SK-N-SH (cell line): ENCODE measurements around the gene ACOT7. TPM values are rescaled to one million over a fixed set of nuclear protein-coding genes. Genes with fewer than 3 reads are reported as not detected.

Source experiments
- CHD2 ChIP-seq: fragments of 150-350 bp; IDR thresholded peaks from 2 replicates; pipeline ENCODE4 v1.6.1; 2018; ENCODE audit warnings: low read length; ENCODE audit not compliant: partially characterized antibody
- ELF1 ChIP-seq: IDR thresholded peaks from 2 replicates; pipeline ENCODE4 v1.4.0; 2012
- EP300 ChIP-seq, 2 experiments: IDR thresholded peaks; 2 replicates each; pipeline versions ENCODE4 v1.4.0 to v1.6.1; 2012; ENCODE audit warnings: borderline replicate concordance in 1 of 2, low read depth in 1 of 2, low read length in 1 of 2
- FOXJ3 ChIP-seq: sonication (generic); formaldehyde crosslinking; IDR thresholded peaks from 2 replicates; pipeline ENCODE4 v1.5.1; 2020; ENCODE audit warnings: mild to moderate bottlenecking, missing genetic modification reagents
- GABPA ChIP-seq: IDR thresholded peaks from 2 replicates; pipeline ENCODE4 v1.4.0; 2012; ENCODE audit warnings: low read depth, mild to moderate bottlenecking
- MEF2A ChIP-seq: IDR thresholded peaks from 2 replicates; pipeline ENCODE4 v1.4.0; 2012; ENCODE audit warnings: low read depth, borderline replicate concordance
- MXI1 ChIP-seq: IDR thresholded peaks from 2 replicates; pipeline ENCODE4 v1.6.1; 2012; ENCODE audit warnings: mild to moderate bottlenecking, low read depth, low read length, improper control_type of control experiment
- NFIC ChIP-seq: IDR thresholded peaks from 2 replicates; pipeline ENCODE4 v1.4.0; 2012; ENCODE audit warnings: borderline replicate concordance
- RXRA ChIP-seq: IDR thresholded peaks from 2 replicates; pipeline ENCODE4 v1.4.0; 2012; ENCODE audit warnings: low read depth, mild to moderate bottlenecking, borderline replicate concordance
- SIN3A ChIP-seq: IDR thresholded peaks from 2 replicates; pipeline ENCODE4 v1.6.1; 2012; ENCODE audit warnings: low read depth, mild to moderate bottlenecking, low read length, moderate library complexity, borderline replicate concordance
- TAF1 ChIP-seq: IDR thresholded peaks from 2 replicates; pipeline ENCODE4 v1.6.1; 2012; ENCODE audit warnings: low read depth, mild to moderate bottlenecking, low read length, moderate library complexity, borderline replicate concordance
- TCF12 ChIP-seq: IDR thresholded peaks from 2 replicates; pipeline ENCODE4 v1.4.0; 2012
- TEAD4 ChIP-seq: IDR thresholded peaks from 2 replicates; pipeline ENCODE4 v1.4.0; 2012; ENCODE audit warnings: mild to moderate bottlenecking, borderline replicate concordance; ENCODE audit not compliant: insufficient read depth
- YY1 ChIP-seq: IDR thresholded peaks from 2 replicates; pipeline ENCODE4 v1.4.0; 2012; ENCODE audit warnings: low read depth, mild to moderate bottlenecking
- polyA plus RNA-seq, 3 experiments: library from polyadenylated mRNA; depleted of rRNA; stranded (reverse); fragments of >200 nt; gene quantifications; 2 replicates each; pipeline ENCODE4 v1.2.3, GENCODE V29; 2012
- TF ChIP-seq, protein P1 (sequence below): IDR thresholded peaks from 2 replicates; pipeline ENCODE4 v1.4.0; 2012; ENCODE audit warnings: low read depth
- TF ChIP-seq, protein P2 (sequence below): fragments of 200-600 bp; sonication (generic); IDR thresholded peaks from 2 replicates; pipeline ENCODE4 v1.6.1; 2017; ENCODE audit warnings: antibody characterized with exemption, mild to moderate bottlenecking, moderate library complexity
- TF ChIP-seq, protein P3 (sequence below): fragments of 150-350 bp; IDR thresholded peaks from 2 replicates; pipeline ENCODE4 v1.6.1; 2016; ENCODE audit warnings: mild to moderate bottlenecking, low read depth, low read length
- TF ChIP-seq, protein P4 (sequence below): IDR thresholded peaks from 2 replicates; pipeline ENCODE4 v1.4.0; 2012; ENCODE audit warnings: low read depth, borderline replicate concordance
- TF ChIP-seq, protein P5 (sequence below): IDR thresholded peaks from 2 replicates; pipeline ENCODE4 v1.6.1; 2012; ENCODE audit warnings: mild to moderate bottlenecking, low read depth, low read length, moderate library complexity

The ACOT7 gene
- polyA plus RNA-seq, 1 of the 3 experiments (the other 2 are of a cell fraction), result 289 TPM

DNA sequence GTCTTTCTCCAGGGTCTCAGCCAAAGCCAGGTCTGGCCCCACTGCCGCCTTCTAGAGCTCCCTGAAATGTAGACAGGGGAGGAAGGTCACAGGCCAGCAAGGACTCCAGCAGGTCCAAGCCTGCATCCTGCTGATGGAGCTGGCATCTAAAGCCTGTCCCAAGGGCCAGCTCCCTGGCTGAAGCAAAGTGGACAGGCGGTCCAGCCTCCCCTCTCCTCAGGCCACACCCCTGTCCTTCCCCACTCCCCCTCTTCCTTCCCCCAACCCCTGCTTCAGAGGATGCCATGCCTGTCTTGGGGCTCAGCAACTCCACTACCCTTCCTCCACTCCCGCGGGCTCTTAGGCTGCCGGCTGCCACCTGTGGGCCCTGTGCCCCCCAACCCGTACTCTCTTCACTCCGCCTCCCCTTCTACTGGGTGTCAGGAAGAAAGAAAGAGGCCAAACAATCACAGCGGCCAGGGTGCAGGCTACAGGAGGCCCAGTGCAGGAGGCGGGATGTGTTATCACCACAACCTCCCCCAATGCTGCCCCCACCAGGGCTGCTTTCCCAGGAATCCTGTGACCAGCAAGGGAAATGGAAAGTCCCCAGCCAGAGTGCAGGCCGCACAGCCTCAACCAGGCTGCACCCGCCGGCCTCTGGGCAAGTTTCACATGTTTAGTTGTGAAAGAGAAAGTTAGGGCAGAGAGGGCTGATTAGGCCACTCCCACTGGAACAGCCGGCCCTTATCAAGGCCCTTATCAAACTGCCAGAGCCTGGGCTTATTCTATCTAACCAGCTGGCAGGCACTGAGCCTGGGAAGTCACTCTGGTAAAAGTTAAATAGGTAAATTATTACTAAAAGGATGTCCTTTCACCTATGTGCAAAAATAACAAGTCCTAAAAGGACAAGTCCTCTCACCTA lies 34.1 kb downstream of the ACOT7 start (continued):
- TF ChIP-seq, protein P1, sequence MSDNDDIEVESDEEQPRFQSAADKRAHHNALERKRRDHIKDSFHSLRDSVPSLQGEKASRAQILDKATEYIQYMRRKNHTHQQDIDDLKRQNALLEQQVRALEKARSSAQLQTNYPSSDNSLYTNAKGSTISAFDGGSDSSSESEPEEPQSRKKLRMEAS, result peak; percentile 66
- TF ChIP-seq NFIC (no peak), TEAD4 (no peak), EP300 (IDR thresholded peaks at IDR 0.05; ENCODE audit: borderline replicate concordance in 1 of 2, low read depth in 1 of 2, low read length in 1 of 2) (peak in 1 of 2 experiments; percentile 37; a peak in 1 of 4 replicates), SIN3A (no peak), ELF1 (no peak), YY1 (no peak), RXRA (no peak), GABPA (no peak), MEF2A (no peak), FOXJ3 (CRISPR knock-in tag) (no peak), TAF1 (no peak), MXI1 (peak; percentile 76; the same call in 1 of the 2 replicates), TCF12 (no peak), CHD2 (peak; percentile 35)
- TF ChIP-seq, protein P2, sequence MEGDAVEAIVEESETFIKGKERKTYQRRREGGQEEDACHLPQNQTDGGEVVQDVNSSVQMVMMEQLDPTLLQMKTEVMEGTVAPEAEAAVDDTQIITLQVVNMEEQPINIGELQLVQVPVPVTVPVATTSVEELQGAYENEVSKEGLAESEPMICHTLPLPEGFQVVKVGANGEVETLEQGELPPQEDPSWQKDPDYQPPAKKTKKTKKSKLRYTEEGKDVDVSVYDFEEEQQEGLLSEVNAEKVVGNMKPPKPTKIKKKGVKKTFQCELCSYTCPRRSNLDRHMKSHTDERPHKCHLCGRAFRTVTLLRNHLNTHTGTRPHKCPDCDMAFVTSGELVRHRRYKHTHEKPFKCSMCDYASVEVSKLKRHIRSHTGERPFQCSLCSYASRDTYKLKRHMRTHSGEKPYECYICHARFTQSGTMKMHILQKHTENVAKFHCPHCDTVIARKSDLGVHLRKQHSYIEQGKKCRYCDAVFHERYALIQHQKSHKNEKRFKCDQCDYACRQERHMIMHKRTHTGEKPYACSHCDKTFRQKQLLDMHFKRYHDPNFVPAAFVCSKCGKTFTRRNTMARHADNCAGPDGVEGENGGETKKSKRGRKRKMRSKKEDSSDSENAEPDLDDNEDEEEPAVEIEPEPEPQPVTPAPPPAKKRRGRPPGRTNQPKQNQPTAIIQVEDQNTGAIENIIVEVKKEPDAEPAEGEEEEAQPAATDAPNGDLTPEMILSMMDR, result 0 out of 2 replicates have a peak, but pooled peaks have one; percentile 11
- TF ChIP-seq, protein P3, sequence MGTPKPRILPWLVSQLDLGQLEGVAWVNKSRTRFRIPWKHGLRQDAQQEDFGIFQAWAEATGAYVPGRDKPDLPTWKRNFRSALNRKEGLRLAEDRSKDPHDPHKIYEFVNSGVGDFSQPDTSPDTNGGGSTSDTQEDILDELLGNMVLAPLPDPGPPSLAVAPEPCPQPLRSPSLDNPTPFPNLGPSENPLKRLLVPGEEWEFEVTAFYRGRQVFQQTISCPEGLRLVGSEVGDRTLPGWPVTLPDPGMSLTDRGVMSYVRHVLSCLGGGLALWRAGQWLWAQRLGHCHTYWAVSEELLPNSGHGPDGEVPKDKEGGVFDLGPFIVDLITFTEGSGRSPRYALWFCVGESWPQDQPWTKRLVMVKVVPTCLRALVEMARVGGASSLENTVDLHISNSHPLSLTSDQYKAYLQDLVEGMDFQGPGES, result no peak
- TF ChIP-seq, protein P4, sequence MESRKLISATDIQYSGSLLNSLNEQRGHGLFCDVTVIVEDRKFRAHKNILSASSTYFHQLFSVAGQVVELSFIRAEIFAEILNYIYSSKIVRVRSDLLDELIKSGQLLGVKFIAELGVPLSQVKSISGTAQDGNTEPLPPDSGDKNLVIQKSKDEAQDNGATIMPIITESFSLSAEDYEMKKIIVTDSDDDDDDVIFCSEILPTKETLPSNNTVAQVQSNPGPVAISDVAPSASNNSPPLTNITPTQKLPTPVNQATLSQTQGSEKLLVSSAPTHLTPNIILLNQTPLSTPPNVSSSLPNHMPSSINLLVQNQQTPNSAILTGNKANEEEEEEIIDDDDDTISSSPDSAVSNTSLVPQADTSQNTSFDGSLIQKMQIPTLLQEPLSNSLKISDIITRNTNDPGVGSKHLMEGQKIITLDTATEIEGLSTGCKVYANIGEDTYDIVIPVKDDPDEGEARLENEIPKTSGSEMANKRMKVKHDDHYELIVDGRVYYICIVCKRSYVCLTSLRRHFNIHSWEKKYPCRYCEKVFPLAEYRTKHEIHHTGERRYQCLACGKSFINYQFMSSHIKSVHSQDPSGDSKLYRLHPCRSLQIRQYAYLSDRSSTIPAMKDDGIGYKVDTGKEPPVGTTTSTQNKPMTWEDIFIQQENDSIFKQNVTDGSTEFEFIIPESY, result no peak
- TF ChIP-seq, protein P5, sequence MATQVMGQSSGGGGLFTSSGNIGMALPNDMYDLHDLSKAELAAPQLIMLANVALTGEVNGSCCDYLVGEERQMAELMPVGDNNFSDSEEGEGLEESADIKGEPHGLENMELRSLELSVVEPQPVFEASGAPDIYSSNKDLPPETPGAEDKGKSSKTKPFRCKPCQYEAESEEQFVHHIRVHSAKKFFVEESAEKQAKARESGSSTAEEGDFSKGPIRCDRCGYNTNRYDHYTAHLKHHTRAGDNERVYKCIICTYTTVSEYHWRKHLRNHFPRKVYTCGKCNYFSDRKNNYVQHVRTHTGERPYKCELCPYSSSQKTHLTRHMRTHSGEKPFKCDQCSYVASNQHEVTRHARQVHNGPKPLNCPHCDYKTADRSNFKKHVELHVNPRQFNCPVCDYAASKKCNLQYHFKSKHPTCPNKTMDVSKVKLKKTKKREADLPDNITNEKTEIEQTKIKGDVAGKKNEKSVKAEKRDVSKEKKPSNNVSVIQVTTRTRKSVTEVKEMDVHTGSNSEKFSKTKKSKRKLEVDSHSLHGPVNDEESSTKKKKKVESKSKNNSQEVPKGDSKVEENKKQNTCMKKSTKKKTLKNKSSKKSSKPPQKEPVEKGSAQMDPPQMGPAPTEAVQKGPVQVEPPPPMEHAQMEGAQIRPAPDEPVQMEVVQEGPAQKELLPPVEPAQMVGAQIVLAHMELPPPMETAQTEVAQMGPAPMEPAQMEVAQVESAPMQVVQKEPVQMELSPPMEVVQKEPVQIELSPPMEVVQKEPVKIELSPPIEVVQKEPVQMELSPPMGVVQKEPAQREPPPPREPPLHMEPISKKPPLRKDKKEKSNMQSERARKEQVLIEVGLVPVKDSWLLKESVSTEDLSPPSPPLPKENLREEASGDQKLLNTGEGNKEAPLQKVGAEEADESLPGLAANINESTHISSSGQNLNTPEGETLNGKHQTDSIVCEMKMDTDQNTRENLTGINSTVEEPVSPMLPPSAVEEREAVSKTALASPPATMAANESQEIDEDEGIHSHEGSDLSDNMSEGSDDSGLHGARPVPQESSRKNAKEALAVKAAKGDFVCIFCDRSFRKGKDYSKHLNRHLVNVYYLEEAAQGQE, result no peak
